Nephron progenitor cell (in vitro differentiated cells): Measurements from ENCODE around the gene AGTR1.
"Not testable (repeated sequence)": the region's sequence is repeated elsewhere in the genome, so short reads cannot be mapped to it uniquely, and the experiment has no call there.

ENCODE experiments used
- DNase-seq: peaks from one replicate; pipeline ENCODE4 v3.0.0; 2021
- H3K27ac Mint-ChIP-seq: 2 replicates; pipeline ENCODE4 v1.8.0; 2021; ENCODE audit warnings: mild to moderate bottlenecking, moderate library complexity, mixed read lengths
- H3K27me3 Mint-ChIP-seq: 2 replicates; pipeline ENCODE4 v1.8.0; 2021; ENCODE audit warnings: mild to moderate bottlenecking, low read depth, mixed read lengths; ENCODE audit not compliant: poor library complexity
- H3K36me3 Mint-ChIP-seq: 2 replicates; pipeline ENCODE4 v1.8.0; 2021; ENCODE audit warnings: low read depth, mixed read lengths
- H3K4me1 Mint-ChIP-seq: 2 replicates; pipeline ENCODE4 v1.8.0; 2021; ENCODE audit warnings: mixed read lengths
- H3K4me3 Mint-ChIP-seq: 2 replicates; pipeline ENCODE4 v1.8.0; 2021; ENCODE audit warnings: mild to moderate bottlenecking, moderate library complexity, mixed read lengths
- H3K9me3 Mint-ChIP-seq: 2 replicates; pipeline ENCODE4 v1.8.0; 2021; ENCODE audit warnings: mild to moderate bottlenecking, moderate library complexity, mixed read lengths
- TF ChIP-seq, protein P1 (sequence below): fragments of 200-600 bp; sonication (generic); IDR thresholded peaks from 2 replicates; pipeline ENCODE4 v1.5.0; 2021; ENCODE audit warnings: antibody characterized with exemption

The AGTR1 gene

DNA sequence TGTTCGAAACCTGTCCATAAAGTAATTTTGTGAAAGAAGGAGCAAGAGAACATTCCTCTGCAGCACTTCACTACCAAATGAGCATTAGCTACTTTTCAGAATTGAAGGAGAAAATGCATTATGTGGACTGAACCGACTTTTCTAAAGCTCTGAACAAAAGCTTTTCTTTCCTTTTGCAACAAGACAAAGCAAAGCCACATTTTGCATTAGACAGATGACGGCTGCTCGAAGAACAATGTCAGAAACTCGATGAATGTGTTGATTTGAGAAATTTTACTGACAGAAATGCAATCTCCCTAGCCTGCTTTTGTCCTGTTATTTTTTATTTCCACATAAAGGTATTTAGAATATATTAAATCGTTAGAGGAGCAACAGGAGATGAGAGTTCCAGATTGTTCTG is 44.4 kb downstream of the AGTR1 start:
- no peak overlapping the region for H3K27ac Mint-ChIP-seq
- no peaks in the 10 kb centered on the region for H3K36me3 Mint-ChIP-seq
- TF ChIP-seq, protein P1, sequence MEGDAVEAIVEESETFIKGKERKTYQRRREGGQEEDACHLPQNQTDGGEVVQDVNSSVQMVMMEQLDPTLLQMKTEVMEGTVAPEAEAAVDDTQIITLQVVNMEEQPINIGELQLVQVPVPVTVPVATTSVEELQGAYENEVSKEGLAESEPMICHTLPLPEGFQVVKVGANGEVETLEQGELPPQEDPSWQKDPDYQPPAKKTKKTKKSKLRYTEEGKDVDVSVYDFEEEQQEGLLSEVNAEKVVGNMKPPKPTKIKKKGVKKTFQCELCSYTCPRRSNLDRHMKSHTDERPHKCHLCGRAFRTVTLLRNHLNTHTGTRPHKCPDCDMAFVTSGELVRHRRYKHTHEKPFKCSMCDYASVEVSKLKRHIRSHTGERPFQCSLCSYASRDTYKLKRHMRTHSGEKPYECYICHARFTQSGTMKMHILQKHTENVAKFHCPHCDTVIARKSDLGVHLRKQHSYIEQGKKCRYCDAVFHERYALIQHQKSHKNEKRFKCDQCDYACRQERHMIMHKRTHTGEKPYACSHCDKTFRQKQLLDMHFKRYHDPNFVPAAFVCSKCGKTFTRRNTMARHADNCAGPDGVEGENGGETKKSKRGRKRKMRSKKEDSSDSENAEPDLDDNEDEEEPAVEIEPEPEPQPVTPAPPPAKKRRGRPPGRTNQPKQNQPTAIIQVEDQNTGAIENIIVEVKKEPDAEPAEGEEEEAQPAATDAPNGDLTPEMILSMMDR: no peak
- no peaks in the 10 kb centered on the region for H3K9me3 Mint-ChIP-seq
- H3K4me1 Mint-ChIP-seq: peaks cover 16% of the 10 kb centered on the region
- DNase-seq: no peak
- no peak overlapping the region for H3K4me3 Mint-ChIP-seq
- H3K27me3 Mint-ChIP-seq: no peaks in the 10 kb centered on the region

DNA sequence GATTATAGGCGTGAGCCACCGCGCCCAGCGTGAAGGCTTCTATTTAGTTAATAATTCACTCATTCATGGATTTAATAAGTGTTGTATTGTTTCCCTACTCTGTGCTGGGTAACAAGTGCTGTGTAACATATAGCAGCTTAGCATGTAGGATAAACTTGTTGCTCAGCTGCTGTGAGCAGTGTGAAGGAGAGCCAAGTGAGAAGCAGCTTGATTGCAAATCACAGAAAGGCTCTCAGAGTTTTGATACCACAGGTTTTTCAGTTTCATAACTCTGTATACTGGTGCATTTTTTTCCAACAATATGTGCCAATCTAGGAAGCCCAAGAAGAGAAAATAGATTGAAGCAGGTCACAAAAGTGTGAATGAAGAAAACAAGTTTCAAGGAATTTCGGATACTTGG is 48.4 kb downstream of the AGTR1 start:
- Mint-ChIP-seq H3K9me3 (no peaks in the 10 kb centered on the region), H3K27ac (no peak overlapping the region), H3K27me3 (no peaks in the 10 kb centered on the region), H3K4me1 (no peaks in the 10 kb centered on the region), H3K4me3 (no peak overlapping the region), H3K36me3 (no peaks in the 10 kb centered on the region)
- TF ChIP-seq, protein P1: no peak
- DNase-seq: no peak

DNA sequence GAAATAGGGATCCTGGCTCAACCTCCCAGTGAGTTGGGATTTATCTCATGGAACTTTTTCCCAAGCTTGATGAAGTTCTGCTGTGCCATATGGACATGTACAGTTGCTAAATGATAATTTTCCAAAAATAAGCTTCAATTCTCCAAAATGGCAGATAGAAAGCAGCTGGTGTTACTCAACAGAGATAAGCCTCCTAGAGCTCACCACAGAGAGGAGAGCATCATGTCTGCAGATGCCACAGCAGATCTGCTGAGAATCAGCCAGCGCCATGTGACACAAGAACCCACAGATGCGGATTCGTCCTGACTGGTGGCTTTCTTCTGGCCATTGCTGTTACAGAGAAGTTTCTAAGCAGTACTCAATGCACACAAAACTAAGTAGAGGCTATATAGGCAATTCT is 50.6 kb downstream of the AGTR1 start:
- no peaks in the 10 kb centered on the region for H3K27me3 Mint-ChIP-seq
- no peak overlapping the region for H3K4me3 Mint-ChIP-seq
- TF ChIP-seq, protein P1: no peak
- H3K9me3 Mint-ChIP-seq: no peaks in the 10 kb centered on the region
- H3K27ac Mint-ChIP-seq: no peak overlapping the region
- H3K36me3 Mint-ChIP-seq: no peaks in the 10 kb centered on the region
- peaks cover 7% of the 10 kb centered on the region for H3K4me1 Mint-ChIP-seq
- DNase-seq: no peak

DNA sequence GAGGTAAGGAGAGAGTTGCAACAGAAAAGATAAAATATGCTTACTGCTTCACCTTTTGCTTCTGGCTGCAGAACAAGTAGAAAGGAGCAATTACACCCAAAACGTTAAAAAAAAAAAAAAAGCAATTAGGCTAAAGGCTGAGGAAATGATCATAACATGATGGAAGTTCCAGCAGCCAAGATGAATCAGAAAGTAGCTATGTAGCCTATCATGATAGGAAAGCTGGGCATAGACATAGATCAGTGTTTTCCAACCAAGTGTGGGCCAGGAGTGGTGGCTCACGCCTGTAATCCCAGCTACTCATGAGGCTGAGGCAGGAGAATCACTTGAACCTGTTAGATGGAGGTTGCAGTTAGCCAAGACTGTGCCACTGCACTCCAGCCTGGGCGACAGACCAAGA is 52.6 kb downstream of the AGTR1 start:
- no peak for DNase-seq
- Mint-ChIP-seq H3K36me3 (no peaks in the 10 kb centered on the region), H3K4me3 (no peak overlapping the region), H3K4me1 (peaks cover 7% of the 10 kb centered on the region), H3K27me3 (peaks cover 1% of the 10 kb centered on the region), H3K27ac (no peak overlapping the region), H3K9me3 (no peaks in the 10 kb centered on the region)
- TF ChIP-seq, protein P1: no peak

DNA sequence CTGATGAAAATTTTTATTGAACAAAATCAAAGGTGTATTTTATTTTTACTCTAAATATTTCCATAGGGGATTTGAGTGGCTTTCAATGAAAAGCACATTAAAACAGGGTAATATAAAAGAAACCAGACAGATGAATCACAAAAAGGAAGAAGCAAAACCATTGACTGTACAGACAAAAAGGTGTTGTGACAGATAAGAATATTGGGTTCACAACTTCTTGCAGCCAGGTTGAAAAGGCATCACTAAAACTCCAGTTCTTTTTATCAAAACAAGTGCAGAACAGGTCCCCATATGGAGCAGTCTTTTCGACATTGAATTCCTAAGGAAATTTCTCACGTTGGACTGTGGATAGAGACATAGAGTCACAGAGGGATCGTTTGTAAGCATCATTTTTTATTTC is 53.8 kb downstream of the AGTR1 start:
- TF ChIP-seq, protein P1: no peak
- Mint-ChIP-seq H3K4me1 (peaks cover 7% of the 10 kb centered on the region), H3K36me3 (no peaks in the 10 kb centered on the region), H3K27me3 (peaks cover 9% of the 10 kb centered on the region), H3K9me3 (no peaks in the 10 kb centered on the region), H3K27ac (no peak overlapping the region), H3K4me3 (no peak overlapping the region)
- no peak for DNase-seq

DNA sequence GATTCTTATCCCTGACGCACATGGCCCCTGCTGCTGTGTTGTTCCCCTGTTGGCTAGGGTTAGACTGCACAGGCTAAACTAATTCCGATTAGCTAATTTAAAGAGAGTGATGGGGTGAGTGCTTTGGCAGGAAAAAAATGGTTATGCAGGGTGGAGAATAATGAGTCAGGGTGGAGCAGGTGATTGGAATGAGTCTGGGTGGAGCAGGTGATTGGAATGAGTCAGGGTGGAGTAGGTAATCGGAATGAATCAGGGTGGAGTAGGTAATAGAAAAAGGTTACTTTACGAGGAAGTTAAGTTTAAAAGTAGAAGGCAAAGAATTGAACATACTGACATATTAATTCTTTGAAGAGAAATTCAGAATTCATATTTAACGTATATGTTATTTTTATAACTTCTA is 55.7 kb downstream of the AGTR1 start:
- not testable (repeated sequence) for DNase-seq, H3K36me3 Mint-ChIP-seq, H3K4me3 Mint-ChIP-seq, H3K27ac Mint-ChIP-seq, H3K9me3 Mint-ChIP-seq, H3K27me3 Mint-ChIP-seq, H3K4me1 Mint-ChIP-seq

DNA sequence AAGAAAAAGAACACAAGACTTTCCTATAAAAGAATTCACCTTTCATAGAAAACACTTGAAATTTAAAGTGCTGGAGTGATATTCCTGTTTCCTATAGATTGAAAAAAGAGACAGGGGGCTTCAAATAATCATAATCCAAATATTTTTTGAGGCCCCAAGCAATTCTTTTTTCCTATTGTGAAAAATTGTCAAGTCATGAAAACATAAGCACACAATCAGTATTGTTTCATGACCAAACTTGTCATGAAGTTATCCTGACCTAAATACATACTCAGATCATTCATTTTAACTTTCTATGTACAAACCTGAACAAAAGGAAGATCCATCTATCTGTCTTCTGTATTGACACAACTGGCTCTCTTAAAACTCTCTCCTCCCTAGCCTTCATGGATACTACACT is 57.9 kb downstream of the AGTR1 start:
- Mint-ChIP-seq H3K36me3 (no peaks in the 10 kb centered on the region), H3K4me3 (no peak overlapping the region), H3K4me1 (peaks cover 7% of the 10 kb centered on the region), H3K9me3 (peaks cover 5% of the 10 kb centered on the region), H3K27me3 (peaks cover 12% of the 10 kb centered on the region), H3K27ac (no peak overlapping the region)
- TF ChIP-seq, protein P1: no peak
- no peak for DNase-seq
